MM.1S (cell line): ENCODE data around the gene NDUFC2.

Source experiments
- EZH2phosphoT487 ChIP-seq: fragments of 300-600 bp; sonication (generic); IDR thresholded peaks from 2 replicates; pipeline ENCODE4 v1.6.1; 2018; ENCODE audit warnings: antibody characterized with exemption, low read length
- TF ChIP-seq, protein P1 (sequence below): fragments of 300-600 bp; sonication (generic); IDR thresholded peaks from 2 replicates; pipeline ENCODE4 v1.5.1; 2016; ENCODE audit warnings: antibody characterized with exemption, low read length, mixed read lengths

DNA sequence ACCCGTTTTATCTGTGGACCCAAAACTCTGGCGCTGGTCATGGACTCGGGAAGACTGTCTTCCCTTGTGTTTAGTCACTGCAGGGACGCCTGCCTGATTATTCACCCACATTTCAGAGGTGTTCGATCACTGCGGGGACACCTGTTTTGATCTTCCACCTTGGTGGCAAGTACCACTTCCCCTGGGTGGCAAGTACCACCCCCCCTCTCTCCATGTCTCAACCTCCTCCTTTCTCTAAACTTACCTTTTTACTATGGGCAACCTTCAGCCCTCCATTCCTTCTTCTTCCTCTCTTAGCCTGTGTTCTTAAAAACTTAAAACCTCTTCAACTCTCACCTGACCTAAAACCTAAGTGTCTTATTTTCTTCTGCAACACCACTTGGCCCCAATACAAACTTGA is 1.9 kb upstream of the NDUFC2 start:
- TF ChIP-seq, protein P1, sequence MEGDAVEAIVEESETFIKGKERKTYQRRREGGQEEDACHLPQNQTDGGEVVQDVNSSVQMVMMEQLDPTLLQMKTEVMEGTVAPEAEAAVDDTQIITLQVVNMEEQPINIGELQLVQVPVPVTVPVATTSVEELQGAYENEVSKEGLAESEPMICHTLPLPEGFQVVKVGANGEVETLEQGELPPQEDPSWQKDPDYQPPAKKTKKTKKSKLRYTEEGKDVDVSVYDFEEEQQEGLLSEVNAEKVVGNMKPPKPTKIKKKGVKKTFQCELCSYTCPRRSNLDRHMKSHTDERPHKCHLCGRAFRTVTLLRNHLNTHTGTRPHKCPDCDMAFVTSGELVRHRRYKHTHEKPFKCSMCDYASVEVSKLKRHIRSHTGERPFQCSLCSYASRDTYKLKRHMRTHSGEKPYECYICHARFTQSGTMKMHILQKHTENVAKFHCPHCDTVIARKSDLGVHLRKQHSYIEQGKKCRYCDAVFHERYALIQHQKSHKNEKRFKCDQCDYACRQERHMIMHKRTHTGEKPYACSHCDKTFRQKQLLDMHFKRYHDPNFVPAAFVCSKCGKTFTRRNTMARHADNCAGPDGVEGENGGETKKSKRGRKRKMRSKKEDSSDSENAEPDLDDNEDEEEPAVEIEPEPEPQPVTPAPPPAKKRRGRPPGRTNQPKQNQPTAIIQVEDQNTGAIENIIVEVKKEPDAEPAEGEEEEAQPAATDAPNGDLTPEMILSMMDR, result no peak
- TF ChIP-seq EZH2phosphoT487, result no peak
